ENCODE measurements around the gene CMIP.

CMIP gene

GRCh38 chr16:81496742-81497141 lies 52.1 kb downstream of the CMIP start:
- no peak for DNase-seq

- DNase-seq, result peak; percentile 95
Measured at GRCh38 chr16:81497690-81498089, 53.1 kb downstream of the CMIP start.

GRCh38 chr16:81498351-81498750 lies 53.7 kb downstream of the CMIP start:
- no peak for DNase-seq

DNA sequence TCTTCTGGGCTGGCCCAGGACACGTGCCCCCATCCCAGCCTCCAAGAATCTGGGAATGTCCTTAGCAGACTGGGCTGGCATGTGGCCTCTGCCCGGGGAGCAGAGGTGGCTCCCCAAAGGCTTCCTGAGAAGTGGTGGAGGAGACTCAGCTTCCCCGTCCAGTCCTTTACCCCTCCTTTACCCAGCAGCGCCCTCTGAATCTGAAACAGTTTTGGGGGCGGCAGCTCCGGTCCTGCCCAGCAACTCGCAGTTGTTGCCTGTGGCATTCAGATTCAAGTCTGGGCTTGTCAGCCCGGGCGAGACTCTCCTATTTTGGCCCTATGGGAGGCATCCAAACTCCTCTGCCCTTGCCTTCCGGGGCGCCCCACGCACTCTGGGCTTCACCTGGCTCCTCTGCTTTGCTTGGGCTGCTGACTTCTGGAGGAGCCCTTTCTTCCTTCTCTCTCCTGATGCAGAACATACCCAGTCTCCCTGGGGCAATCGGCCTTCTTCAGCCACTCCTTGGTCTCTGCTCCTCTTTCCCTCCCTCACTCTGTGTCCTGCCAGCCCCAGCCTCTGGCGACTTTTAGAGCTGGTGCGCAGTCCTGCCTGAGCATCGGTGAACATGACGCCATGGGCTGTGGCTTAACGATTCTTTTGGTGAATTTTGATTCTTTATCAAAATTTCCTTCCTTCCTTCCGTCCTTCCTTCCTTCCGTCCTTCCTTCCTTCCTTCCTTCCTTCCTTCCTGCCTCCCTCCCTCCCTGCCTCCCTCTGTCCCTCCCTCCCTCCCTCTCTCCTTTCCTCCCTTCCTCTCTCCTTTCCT lies 55.2 kb downstream of the CMIP start:
- no peak for DNase-seq

DNA sequence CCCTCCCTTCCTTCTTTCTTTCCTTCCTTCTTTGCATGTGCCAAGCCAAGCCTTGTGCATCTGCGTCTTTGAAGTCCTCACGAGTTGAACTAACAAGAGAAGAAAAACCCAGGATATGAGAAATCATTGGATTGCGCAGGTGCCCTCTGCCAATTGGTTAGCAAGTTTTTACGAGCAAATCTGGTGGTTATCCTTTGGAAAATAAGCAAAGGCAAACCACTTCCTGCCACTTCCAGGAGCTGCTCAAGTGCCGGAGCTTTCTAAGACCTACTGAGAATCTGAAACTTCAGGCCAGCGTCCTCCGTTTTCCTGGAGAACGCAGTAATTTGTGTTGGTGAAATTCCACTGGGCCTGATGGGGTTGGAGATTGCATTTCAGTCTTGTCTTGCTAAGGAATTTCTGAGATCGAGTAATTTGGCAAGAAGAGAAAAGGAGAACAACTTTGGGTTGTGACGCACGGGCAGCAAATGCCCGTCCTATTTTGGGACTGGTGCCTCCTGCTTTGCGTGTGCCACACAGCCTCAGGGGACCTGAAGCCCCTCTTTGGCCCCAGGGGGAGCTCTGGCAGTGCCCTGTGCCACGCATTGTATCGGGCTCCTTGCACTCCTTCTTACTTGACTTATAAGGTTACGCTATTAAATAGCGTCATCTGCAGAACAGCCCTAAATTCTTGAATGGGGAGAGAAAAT lies 56.4 kb downstream of the CMIP start:
- DNase-seq, result no peak

- no peak for DNase-seq
Measured at GRCh38 chr16:81502396-81503070, 57.9 kb downstream of the CMIP start.

DNA sequence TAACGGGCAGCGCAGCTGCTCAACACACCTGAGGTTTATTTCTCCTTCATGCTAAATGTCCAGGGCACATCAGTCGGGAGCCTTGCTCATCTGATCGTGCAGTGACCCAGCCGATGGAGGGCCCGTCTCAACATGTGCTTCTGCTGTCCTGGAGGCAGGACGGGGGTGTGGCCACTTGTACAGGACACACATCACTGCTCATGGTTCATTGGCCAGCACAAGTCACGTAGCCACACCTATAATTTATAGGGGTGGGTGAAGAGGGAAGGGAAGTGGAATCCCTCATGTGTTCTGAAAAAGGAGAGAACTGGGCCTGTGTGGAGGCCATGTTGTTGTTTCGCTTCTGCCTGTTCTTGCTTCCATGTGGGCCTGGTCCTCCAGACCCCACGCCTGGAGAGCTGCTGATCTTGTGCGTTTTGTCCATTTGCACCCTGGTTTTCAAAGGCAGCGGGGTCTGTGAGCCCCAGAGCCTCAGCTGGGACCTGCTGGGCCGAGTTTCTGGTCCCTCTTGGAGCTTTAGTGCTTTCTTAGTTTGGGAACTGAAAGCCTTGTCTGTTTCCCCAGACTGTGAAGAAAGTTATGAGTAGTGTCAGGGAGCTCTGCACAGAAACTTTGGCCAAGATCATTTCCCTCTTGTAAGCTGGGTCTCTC lies 60.5 kb downstream of the CMIP start:
- peak; percentile 84 for DNase-seq

DNA sequence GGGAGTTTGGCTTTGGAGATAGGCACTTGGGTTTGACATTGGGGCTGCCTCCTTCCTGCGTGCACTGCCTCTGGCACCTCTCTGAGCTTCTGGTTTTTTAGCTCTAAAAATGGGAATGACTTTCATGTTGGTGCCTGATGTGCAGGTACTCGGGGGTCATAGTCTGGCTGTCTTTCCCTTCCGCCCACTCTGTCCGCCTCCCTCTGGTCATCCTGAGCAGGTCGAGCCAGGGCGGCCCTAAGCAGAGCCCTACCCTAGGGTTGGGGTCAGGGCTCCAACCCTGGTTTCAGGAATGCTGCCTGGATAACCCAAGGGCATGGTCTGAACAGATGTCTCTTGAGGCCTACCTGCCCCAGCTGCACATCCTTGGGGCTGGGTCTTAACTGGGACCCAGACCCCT lies 64.8 kb downstream of the CMIP start:
- no peak for DNase-seq

- no peak for DNase-seq
Measured at GRCh38 chr16:81510016-81510415, 65.4 kb downstream of the CMIP start.

GRCh38 chr16:81511371-81511770 lies 66.8 kb downstream of the CMIP start:
- no peak for DNase-seq

GRCh38 chr16:81513204-81514040 lies 68.8 kb downstream of the CMIP start:
- no peak for DNase-seq

DNA sequence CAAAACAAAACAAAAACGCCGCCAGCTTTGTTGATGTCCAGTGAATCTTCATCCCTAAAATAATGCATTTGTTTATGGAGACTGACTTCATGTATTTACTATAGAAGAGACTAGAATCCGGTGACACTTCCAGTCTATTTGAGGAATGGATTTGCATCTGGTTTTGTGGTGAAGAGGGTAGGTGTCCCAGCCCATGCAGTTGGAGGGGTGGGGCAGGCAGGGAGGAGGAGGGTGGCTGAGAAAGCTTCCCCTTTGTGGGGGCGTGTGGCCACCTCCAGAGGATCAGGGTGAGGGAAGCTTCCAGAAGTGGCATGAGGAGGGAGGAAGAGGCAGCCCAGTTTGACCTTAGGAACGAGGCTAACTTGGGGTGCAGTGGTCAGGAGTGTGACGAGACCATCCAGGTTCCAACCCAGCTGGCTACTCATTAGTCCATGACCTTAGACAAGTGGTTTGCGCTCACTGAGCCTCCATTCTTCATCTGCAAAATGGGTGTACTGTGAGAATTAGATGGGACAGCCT lies 69.5 kb downstream of the CMIP start:
- DNase-seq, result peak; percentile 6

DNA sequence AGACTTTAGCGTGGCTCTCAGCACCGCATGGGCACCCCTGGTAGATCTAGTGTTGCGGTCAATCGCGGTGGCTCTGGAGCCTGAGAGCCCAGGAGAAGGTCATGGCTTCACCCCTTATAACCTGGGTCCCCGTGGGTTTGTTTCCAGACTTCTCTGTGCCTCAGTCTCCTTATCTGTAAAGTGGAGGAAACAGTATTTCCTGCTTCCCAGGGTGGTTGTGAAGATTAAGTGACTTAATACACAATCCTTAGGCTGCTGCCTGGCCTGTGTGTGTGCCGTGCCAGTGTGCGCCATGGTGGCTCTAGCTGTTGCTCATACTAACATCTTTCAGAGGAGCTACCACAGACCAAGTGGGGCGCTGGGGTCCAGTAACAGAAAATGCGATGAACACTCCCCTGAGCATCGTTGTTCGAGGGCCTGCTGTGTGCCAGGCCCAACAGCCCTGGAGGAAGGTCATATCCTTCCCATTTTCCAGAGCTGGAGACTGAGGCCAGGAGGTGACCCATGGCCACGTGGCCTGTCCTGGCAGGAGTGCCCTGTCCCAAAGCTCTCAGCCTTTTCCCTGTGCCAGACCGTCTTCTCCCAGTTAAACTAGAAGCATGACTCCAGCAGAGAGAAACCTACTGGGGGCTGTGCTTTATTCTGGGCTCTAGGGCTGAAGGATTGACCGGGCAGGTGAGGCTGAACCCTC lies 70.1 kb downstream of the CMIP start:
- DNase-seq, result no peak

- DNase-seq, result no peak
Measured at GRCh38 chr16:81515281-81515680, 70.7 kb downstream of the CMIP start.

- DNase-seq, result no peak
Measured at GRCh38 chr16:81515721-81516120, 71.1 kb downstream of the CMIP start.

DNA sequence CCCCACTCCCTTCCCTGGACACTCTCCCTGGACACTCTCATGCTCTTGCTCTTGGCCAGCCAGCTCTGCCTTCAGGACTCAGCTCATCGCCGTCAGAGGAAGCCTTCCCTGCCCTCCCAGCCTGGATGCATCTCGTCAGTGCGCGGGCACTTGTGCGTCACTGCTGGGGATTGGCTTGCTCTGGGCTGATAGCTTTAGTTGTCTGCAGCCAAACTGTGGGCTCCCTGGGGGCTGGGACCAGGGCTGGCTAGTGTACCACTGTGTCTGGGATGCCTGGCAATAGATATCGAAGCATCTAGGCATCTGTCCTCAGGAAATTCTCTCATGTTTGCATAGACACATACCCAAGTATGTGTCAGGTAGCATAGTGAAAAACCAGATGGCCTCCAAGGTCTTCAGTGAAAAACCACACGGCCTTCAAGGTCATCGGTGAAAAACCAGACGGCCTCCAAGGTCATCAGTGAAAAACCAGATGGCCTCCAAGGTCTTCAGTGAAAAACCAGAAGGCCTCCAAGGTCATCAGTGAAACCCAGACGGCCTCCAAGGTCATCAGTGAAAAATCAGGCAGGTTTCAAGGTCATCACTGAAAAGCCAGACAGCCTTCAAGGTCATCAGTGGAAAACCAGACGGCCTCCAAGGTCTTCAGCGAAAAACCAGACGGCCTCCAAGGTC lies 72.0 kb downstream of the CMIP start:
- DNase-seq, result no peak

- no peak for DNase-seq
Measured at GRCh38 chr16:81517150-81517499, 72.5 kb downstream of the CMIP start.

DNA sequence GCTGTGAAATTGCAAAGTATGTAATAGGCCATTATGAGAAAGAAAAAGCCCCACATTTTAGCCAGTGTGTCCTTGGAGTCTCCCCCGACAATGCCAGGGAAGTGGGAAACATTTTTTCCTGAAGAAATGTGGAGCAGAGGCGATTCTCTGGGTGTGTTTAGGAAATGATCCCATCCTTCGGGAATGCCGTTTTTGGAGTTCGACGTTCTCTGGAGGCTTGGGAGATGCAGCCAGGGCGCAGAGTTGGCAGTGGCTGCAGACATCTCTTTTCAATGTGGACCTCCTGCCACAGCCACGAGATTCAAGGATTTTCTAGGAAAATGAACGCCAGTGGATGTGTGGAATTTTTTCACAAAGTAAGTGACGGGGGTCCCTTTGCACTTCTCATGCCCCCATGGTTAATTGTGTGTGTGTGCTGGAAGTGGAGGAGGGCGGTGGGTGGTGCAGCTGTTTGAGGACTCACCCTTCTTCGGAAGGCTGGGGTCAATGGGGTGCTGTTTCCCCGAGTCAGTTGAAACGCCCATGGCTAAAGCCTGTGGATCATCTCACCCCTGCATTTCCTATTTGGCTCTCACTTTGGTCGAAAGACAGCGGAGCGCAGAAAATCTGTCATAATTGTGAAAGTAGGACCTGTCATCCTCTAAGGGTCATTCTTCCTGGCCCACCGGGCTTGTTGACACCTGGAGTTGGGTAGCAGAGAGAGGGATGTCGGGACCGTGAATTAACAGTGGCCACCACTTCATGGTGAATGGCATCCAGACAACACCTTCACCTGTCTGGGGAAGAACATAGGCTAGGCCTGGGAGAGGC lies 73.2 kb downstream of the CMIP start:
- no peak for DNase-seq

- no peak for DNase-seq
Measured at GRCh38 chr16:81518439-81518757, 73.8 kb downstream of the CMIP start.

All from OCI-M1 (cell line).